Karpas-422 (cell line): ENCODE measurements around the gene ZNF335. TPM values are rescaled to one million over a fixed set of nuclear protein-coding genes. Genes with fewer than 3 reads are reported as not detected.
"Not testable (repeated sequence)": the region's sequence is repeated elsewhere in the genome, so short reads cannot be mapped to it uniquely, and the experiment has no call there.

Experiments
- DNase-seq: peaks from one replicate; pipeline ENCODE4 v3.0.0-alpha.2; 2015
- H2AFZ ChIP-seq: fragments of 200-600 bp; sonication (generic); 2 replicates; pipeline ENCODE4 v1.6.1; 2014; ENCODE audit warnings: antibody characterized with exemption, low read length, mixed read lengths
- H3K27ac ChIP-seq: fragments of 200-600 bp; sonication (generic); 2 replicates; pipeline ENCODE4 v1.5.1; 2014; ENCODE audit warnings: mild to moderate bottlenecking, low read length, moderate library complexity
- H3K27me3 ChIP-seq: fragments of 200-600 bp; sonication (generic); 2 replicates; pipeline ENCODE4 v1.6.1; 2014; ENCODE audit warnings: low read length, mixed read lengths
- H3K36me3 ChIP-seq: fragments of 200-600 bp; sonication (generic); 2 replicates; pipeline ENCODE4 v1.6.1; 2014; ENCODE audit warnings: low read length, mixed read lengths; ENCODE audit not compliant: insufficient read depth
- H3K4me1 ChIP-seq: fragments of 200-600 bp; sonication (generic); 2 replicates; pipeline ENCODE4 v1.6.1; 2014; ENCODE audit warnings: mild to moderate bottlenecking, low read length, mixed read lengths
- H3K4me2 ChIP-seq: fragments of 200-600 bp; sonication (generic); 2 replicates; pipeline ENCODE4 v1.6.1; 2014; ENCODE audit warnings: low read length, low read depth, mild to moderate bottlenecking; ENCODE audit not compliant: poor library complexity, severe bottlenecking
- H3K4me3 ChIP-seq: fragments of 200-600 bp; sonication (generic); 2 replicates; pipeline ENCODE4 v1.5.1; 2014; ENCODE audit warnings: mild to moderate bottlenecking, antibody characterized with exemption, low read length, mixed read lengths
- H3K79me2 ChIP-seq: fragments of 200-600 bp; sonication (generic); 2 replicates; pipeline ENCODE4 v1.6.1; 2014; ENCODE audit warnings: mild to moderate bottlenecking, low read length, mixed read lengths
- H3K9ac ChIP-seq: fragments of 200-600 bp; sonication (generic); 2 replicates; pipeline ENCODE4 v1.6.0; 2014; ENCODE audit warnings: low read length
- H3K9me2 ChIP-seq: fragments of 200-600 bp; sonication (generic), shearing (Covaris generic); replicated peaks from 2 replicates; pipeline ENCODE4 v1.6.0; 2014; ENCODE audit warnings: mild to moderate bottlenecking, low read length, moderate library complexity; ENCODE audit not compliant: insufficient read depth
- H3K9me3 ChIP-seq: fragments of 300-700, 200-600 bp; sonication (generic); 2 replicates; pipeline ENCODE4 v1.6.1; 2014; ENCODE audit warnings: low read length, mixed read lengths
- H4K20me1 ChIP-seq: fragments of 200-600 bp; sonication (generic); 2 replicates; pipeline ENCODE4 v1.6.1; 2014; ENCODE audit warnings: mild to moderate bottlenecking, antibody characterized with exemption, low read length, low read depth; ENCODE audit not compliant: insufficient read depth
- total RNA-seq: library from RNA; depleted of rRNA; stranded (reverse); fragments of >200 nt; shearing (Covaris generic); gene quantifications from 2 replicates; pipeline ENCODE4 v1.2.3, GENCODE V29; 2014; ENCODE audit warnings: low replicate concordance

The ZNF335 gene
- total RNA-seq, 1 experiment from 2014 or later, result 13.2 TPM

DNA sequence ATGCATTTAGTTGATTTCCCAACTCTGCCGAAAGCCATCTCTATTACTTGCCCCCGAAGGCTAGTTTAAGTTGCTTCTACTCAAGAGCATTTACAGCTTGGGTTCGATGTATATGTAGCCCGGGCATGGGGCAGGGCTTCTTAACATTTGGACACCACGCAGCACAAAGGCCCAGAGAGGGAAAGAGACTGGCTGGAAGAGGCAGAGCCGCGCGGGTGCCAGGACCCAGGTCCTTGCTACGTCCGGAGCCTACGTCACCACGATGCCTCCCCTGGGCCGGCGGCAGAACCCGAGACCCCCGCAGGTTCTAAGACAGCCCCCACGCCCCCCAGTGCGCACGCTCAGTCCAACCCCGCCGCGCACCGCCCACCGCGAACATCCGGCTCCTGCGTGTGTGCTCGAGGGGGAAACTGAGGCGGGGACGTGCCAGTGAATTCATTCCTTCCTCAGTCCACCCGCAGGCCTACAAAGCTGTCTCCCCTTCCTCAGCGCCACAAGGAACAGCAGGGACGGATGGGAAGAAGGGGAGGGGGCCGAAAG is 37.9 kb downstream of the ZNF335 start:
- peak; percentile 90 for DNase-seq
- Histone ChIP-seq H4K20me1 (no peaks in the 10 kb centered on the region), H3K79me2 (peaks cover 31% of the 10 kb centered on the region), H3K4me1 (peaks cover 11% of the 10 kb centered on the region), H3K9me2 (no peaks in the 10 kb centered on the region), H3K9ac (peak overlapping the region; percentile 99), H3K27me3 (no peaks in the 10 kb centered on the region), H2AFZ (peak overlapping the region; percentile 75; the same call in 1 of the 2 replicates), H3K36me3 (peaks cover 7% of the 10 kb centered on the region; the same call in 1 of the 2 replicates), H3K4me2 (peak overlapping the region; percentile 94), H3K9me3 (no peaks in the 10 kb centered on the region), H3K4me3 (peak overlapping the region; percentile 95), H3K27ac (peak overlapping the region; percentile 87)

GRCh38 chr20:45933266-45934045 is 38.5 kb downstream of the ZNF335 start:
- peaks cover 11% of the 10 kb centered on the region for H3K4me1 ChIP-seq
- peak overlapping the region; percentile 95 for H3K4me3 ChIP-seq
- peak overlapping the region; percentile 94 for H3K4me2 ChIP-seq
- H3K27me3 ChIP-seq, result no peaks in the 10 kb centered on the region
- H3K9me3 ChIP-seq, result no peaks in the 10 kb centered on the region
- no peaks in the 10 kb centered on the region for H3K9me2 ChIP-seq
- H3K79me2 ChIP-seq, result peaks cover 31% of the 10 kb centered on the region
- DNase-seq, result peak; percentile 70
- peak overlapping the region; percentile 75; the same call in 1 of the 2 replicates for H2AFZ ChIP-seq
- H3K27ac ChIP-seq, result peak overlapping the region; percentile 87; the same call in 1 of the 2 replicates
- peak overlapping the region; percentile 99 for H3K9ac ChIP-seq
- H3K36me3 ChIP-seq, result peaks cover 5% of the 10 kb centered on the region; the same call in 1 of the 2 replicates
- no peaks in the 10 kb centered on the region for H4K20me1 ChIP-seq

DNA sequence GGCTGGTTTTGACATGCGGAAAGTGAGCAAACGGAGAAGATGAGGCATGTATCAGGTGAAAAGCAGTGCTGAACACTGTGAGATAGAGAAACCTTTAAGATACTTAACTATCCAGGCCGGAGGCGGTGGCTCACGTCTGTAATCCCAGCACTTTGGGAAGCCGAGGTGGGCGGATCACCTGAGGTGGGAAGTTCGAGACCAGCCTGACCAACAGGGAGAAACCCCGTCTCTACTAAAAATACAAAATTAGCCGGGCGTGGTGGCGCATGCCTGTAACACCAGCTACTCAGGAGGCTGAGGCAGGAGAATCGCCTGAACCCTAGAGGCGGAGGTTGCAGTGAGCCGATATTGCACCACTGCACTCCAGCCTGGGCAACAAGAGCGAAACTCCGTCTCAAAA is 40.3 kb downstream of the ZNF335 start:
- not testable (repeated sequence) for H3K9me3 ChIP-seq, H2AFZ ChIP-seq, H4K20me1 ChIP-seq, DNase-seq, H3K27me3 ChIP-seq, H3K9me2 ChIP-seq, H3K36me3 ChIP-seq, H3K27ac ChIP-seq, H3K4me2 ChIP-seq, H3K4me3 ChIP-seq, H3K9ac ChIP-seq
- Histone ChIP-seq H3K4me1 (peaks cover 11% of the 10 kb centered on the region), H3K79me2 (peaks cover 13% of the 10 kb centered on the region)

DNA sequence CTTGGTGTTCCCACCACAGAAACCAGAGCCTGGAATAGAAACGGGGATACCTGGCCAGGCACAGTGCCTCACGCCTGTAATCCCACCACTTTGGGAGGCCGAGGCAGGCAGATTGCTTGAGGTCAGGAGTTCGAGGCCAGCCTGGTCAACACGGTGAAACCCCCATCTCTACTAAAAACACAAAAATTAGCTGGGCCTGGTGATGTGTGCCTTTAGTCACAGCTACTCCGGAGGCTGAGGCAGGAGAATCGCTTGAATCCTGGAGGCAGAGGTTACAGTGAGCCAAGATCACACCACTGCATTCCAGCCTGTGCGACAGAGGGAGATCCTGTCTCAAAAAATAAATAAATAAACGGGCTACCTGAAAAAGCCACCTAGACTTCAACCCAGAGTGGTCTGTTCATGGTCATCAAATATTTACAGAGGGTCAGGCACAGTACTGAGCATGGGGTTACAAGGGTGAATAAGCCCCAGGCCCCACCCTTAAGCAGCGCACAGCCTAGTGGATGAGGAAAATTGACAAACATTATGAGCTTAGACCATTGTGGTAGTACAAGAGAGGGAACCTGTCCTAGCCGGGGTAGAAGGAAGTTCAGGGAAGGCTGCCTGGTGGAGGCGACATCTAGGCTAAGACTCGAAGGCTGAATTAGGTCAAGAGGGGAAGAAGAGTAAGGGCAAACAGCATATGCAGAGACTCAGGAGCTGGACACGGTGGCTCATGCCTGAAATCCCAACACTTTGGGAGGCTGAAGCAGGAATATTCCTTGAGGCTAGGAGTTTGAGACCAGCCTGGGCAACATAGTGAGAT is 44.7 kb downstream of the ZNF335 start:
- Histone ChIP-seq H3K36me3 (no peaks in the 10 kb centered on the region), H3K27ac (no peak overlapping the region), H3K79me2 (no peaks in the 10 kb centered on the region), H3K27me3 (no peaks in the 10 kb centered on the region), H3K4me2 (no peak overlapping the region), H4K20me1 (no peaks in the 10 kb centered on the region), H3K9ac (no peak overlapping the region), H3K9me2 (no peaks in the 10 kb centered on the region), H3K4me3 (no peak overlapping the region), H3K4me1 (no peaks in the 10 kb centered on the region), H3K9me3 (no peaks in the 10 kb centered on the region), H2AFZ (no peak overlapping the region)
- DNase-seq, result no peak

DNA sequence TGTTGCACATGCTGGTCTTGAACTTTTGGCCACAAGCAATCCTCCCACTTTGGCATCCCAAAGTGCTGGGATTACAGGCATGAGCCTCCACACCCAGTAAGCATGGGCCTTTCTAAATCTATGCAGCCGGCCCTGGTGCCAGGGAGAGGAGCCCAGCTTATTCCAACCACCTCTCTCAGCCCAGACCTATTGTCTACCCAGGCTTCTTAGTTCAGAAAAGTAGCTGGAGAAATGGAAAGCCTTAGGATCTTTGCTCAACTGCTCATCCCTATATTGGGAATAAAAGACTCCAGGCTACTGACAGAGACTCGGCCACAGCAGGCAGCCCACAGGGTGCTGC is 45.3 kb downstream of the ZNF335 start:
- Histone ChIP-seq H4K20me1 (no peaks in the 10 kb centered on the region), H3K4me2 (no peak overlapping the region), H3K79me2 (no peaks in the 10 kb centered on the region), H3K27ac (no peak overlapping the region), H3K9ac (no peak overlapping the region), H3K27me3 (no peaks in the 10 kb centered on the region), H3K9me2 (no peaks in the 10 kb centered on the region), H3K36me3 (no peaks in the 10 kb centered on the region), H2AFZ (no peak overlapping the region), H3K9me3 (no peaks in the 10 kb centered on the region), H3K4me1 (no peaks in the 10 kb centered on the region), H3K4me3 (no peak overlapping the region)
- no peak for DNase-seq

- no peak overlapping the region for H3K4me2 ChIP-seq
- no peak for DNase-seq
These were observed 46.0 kb downstream of the ZNF335 start for GRCh38 chr20:45925821-45926506.

GRCh38 chr20:45924391-45925261 is 47.4 kb downstream of the ZNF335 start:
- H3K27ac ChIP-seq, result no peak overlapping the region
- H3K4me2 ChIP-seq, result no peak overlapping the region
- DNase-seq, result no peak
- no peak overlapping the region for H3K9ac ChIP-seq
- H3K4me1 ChIP-seq, result no peaks in the 10 kb centered on the region
- H3K4me3 ChIP-seq, result no peak overlapping the region
- H3K9me2 ChIP-seq, result no peaks in the 10 kb centered on the region
- H3K9me3 ChIP-seq, result no peaks in the 10 kb centered on the region
- no peak overlapping the region for H2AFZ ChIP-seq
- H3K36me3 ChIP-seq, result no peaks in the 10 kb centered on the region
- H3K79me2 ChIP-seq, result no peaks in the 10 kb centered on the region
- H4K20me1 ChIP-seq, result no peaks in the 10 kb centered on the region
- no peaks in the 10 kb centered on the region for H3K27me3 ChIP-seq

More at GRCh38 chr20:45925821-45926506, 46.0 kb downstream of the ZNF335 start:
- H3K79me2 ChIP-seq, result no peaks in the 10 kb centered on the region
- H3K4me3 ChIP-seq, result no peak overlapping the region
- H3K9ac ChIP-seq, result no peak overlapping the region
- no peaks in the 10 kb centered on the region for H3K9me2 ChIP-seq
- H3K27ac ChIP-seq, result no peak overlapping the region
- no peaks in the 10 kb centered on the region for H3K27me3 ChIP-seq
- no peaks in the 10 kb centered on the region for H4K20me1 ChIP-seq
- H3K36me3 ChIP-seq, result no peaks in the 10 kb centered on the region
- H3K9me3 ChIP-seq, result no peaks in the 10 kb centered on the region
- H3K4me1 ChIP-seq, result no peaks in the 10 kb centered on the region
- H2AFZ ChIP-seq, result no peak overlapping the region
